ENCODE measurements around the gene IFI27L1. TPM values are rescaled to one million over a fixed set of nuclear protein-coding genes. Genes with fewer than 3 reads are reported as not detected.

IFI27L1 gene
- total RNA-seq, 1 donor from 2014 or later: 33.1 TPM

GRCh38 chr14:94125659-94126418 is 44.7 kb downstream of the IFI27L1 start:
- no peaks in the 10 kb centered on the region for H3K36me3 Mint-ChIP-seq
- H3K4me3 Mint-ChIP-seq: no peak overlapping the region
- peaks cover 10% of the 10 kb centered on the region for H3K27me3 Mint-ChIP-seq (ENCODE audit: low read depth)
- peaks cover 3% of the 10 kb centered on the region for H3K9me3 Mint-ChIP-seq
- no peak for DNase-seq (ENCODE audit: low spot score in 2 of 2, unreplicated experiment in 2 of 2)
- no peak overlapping the region for H3K27ac Mint-ChIP-seq
- no peak for TF ChIP-seq CTCF (IDR thresholded peaks at IDR 0.05; ENCODE audit: unreplicated experiment)
- peaks cover 16% of the 10 kb centered on the region for H3K4me1 Mint-ChIP-seq

DNA sequence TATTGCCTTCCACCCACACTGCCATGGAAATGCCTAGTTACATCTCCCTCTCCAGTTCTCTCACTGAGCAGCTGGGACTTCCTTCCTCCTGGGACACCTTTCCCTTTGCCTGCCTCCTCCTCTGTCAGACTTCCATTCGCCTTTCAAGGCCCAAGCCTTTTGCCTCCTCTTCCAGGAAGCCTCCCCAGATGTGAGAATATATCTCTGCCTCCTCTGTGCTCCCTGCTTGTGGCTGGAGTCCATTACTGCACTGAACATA is 45.2 kb downstream of the IFI27L1 start:
- Mint-ChIP-seq H3K9me3 (no peaks in the 10 kb centered on the region), H3K36me3 (no peaks in the 10 kb centered on the region), H3K27ac (no peak overlapping the region), H3K4me3 (no peak overlapping the region), H3K4me1 (peaks cover 16% of the 10 kb centered on the region), H3K27me3 (ENCODE audit: low read depth) (peaks cover 14% of the 10 kb centered on the region)
- no peak for DNase-seq (ENCODE audit: low spot score in 2 of 2, unreplicated experiment in 2 of 2)
- TF ChIP-seq CTCF (IDR thresholded peaks at IDR 0.05; ENCODE audit: unreplicated experiment): no peak

DNA sequence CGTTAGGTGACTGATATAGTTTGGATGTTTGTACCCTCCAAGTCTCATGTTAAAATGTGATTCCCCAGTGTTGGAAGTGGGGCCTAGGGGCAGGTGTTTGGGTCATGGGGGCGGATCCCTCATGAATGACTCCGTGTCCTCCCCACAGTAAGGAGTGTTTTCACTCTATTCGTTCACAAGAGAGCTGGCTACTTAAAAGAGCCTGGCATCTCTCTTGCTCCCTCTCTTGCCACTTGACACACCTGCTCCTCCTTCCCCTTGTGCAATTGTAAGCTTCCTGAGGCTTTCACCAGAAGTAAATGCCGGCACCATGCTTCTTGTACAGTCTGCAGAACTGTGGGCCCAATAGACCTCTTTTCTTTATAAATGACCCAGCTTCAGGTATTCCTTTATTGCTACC is 45.7 kb downstream of the IFI27L1 start:
- H3K4me3 Mint-ChIP-seq: no peak overlapping the region
- no peak overlapping the region for H3K27ac Mint-ChIP-seq
- H3K9me3 Mint-ChIP-seq: no peaks in the 10 kb centered on the region
- H3K4me1 Mint-ChIP-seq: peaks cover 16% of the 10 kb centered on the region
- DNase-seq (ENCODE audit: low spot score in 2 of 2, unreplicated experiment in 2 of 2): no peak
- peaks cover 12% of the 10 kb centered on the region for H3K27me3 Mint-ChIP-seq (ENCODE audit: low read depth)
- no peaks in the 10 kb centered on the region for H3K36me3 Mint-ChIP-seq
- TF ChIP-seq CTCF (IDR thresholded peaks at IDR 0.05; ENCODE audit: unreplicated experiment): no peak

DNA sequence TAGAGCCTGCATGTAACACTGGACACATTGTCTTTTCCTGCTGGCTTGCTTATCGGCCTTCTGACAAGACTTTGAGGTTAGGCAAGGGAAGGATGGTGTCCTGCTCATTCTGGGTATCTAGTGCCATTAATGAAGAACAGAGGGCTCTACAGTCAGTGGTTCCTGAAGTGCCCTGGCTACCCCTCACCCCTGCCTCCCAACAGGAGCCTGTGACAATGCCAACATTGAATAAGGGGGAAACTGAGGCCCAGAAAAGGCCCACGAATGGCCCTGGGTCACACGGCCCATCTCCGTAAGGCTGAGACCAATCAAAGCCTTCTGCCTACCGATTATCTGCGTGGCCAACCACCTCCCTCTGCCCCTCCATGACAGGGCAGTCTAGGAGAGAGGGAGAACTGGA is 46.2 kb downstream of the IFI27L1 start:
- Mint-ChIP-seq H3K9me3 (no peaks in the 10 kb centered on the region), H3K27ac (no peak overlapping the region), H3K4me3 (no peak overlapping the region)

DNA sequence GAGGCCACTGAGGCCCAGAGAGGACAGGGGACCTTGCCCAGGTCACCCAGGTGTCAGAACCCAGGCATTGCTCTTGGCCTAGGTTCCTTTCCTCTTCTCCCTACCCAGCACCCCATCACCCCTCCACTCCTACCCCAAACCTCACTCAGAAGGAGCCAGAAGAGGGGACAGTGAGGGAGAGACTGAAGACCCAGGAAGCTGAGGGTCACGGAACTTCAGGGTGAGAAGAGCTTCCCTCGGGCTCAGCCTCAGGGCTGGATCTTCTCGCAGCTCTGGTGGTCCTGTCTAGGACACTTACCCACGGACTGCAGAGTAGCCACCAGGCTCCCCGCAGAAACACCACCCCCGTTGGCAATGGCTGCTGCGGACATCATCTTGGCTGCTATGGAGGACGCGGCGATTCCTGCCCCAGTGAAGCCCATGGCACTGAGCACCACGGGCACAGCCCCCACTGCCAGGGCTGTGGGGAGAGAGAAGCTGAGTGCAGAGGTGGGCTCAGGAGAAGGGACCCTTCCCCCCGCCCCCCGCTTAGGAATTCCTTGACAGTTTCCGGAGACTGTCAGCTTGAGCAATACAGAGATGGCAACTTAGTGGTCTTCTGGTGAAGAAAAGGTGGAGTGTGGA is 47.2 kb downstream of the IFI27L1 start:
- Mint-ChIP-seq H3K27me3 (ENCODE audit: low read depth) (peaks cover 8% of the 10 kb centered on the region), H3K36me3 (no peaks in the 10 kb centered on the region), H3K4me3 (peak overlapping the region; percentile 70), H3K27ac (no peak overlapping the region), H3K9me3 (no peaks in the 10 kb centered on the region), H3K4me1 (peaks cover 16% of the 10 kb centered on the region)
- no peak for DNase-seq (ENCODE audit: low spot score in 2 of 2, unreplicated experiment in 2 of 2)
- no peak for TF ChIP-seq CTCF (IDR thresholded peaks at IDR 0.05; ENCODE audit: unreplicated experiment)

More for the DNA sequence above, 46.2 kb downstream of the IFI27L1 start:
- peaks cover 9% of the 10 kb centered on the region for H3K27me3 Mint-ChIP-seq (ENCODE audit: low read depth)
- no peak for TF ChIP-seq CTCF (IDR thresholded peaks at IDR 0.05; ENCODE audit: unreplicated experiment)
- H3K4me1 Mint-ChIP-seq: peaks cover 16% of the 10 kb centered on the region
- H3K36me3 Mint-ChIP-seq: no peaks in the 10 kb centered on the region
- DNase-seq (ENCODE audit: low spot score in 2 of 2, unreplicated experiment in 2 of 2): no peak

Data from mesothelial cell of epicardium (in vitro differentiated cells).